Memory B cell (primary cell): Measurements from ENCODE around the gene APOE.
"Not testable (repeated sequence)": the region's sequence is repeated elsewhere in the genome, so short reads cannot be mapped to it uniquely, and the experiment has no call there.

Experiments
- ATAC-seq: fragments of 150-1000 bp; cut with Tn5 transposase; 2 replicates; pipeline ENCODE4 v1.10.0; 2021; ENCODE audit warnings: low read depth, mild to moderate bottlenecking, moderate library complexity
- DNase-seq, 2 donors: peaks; one replicate each; pipeline ENCODE4 v3.0.0; 2022; ENCODE audit warnings: low spot score in 2 of 2
- H3K27ac Mint-ChIP-seq: one replicate; pipeline ENCODE4 v1.8.0; 2022; ENCODE audit warnings: mild to moderate bottlenecking, moderate library complexity, mixed read lengths
- H3K27me3 Mint-ChIP-seq: one replicate; pipeline ENCODE4 v1.8.0; 2022; ENCODE audit warnings: mixed read lengths
- H3K36me3 Mint-ChIP-seq: one replicate; pipeline ENCODE4 v1.8.0; 2022; ENCODE audit warnings: mild to moderate bottlenecking, mixed read lengths
- H3K4me1 Mint-ChIP-seq: one replicate; pipeline ENCODE4 v1.8.0; 2022; ENCODE audit warnings: mixed read lengths
- H3K4me3 Mint-ChIP-seq: one replicate; pipeline ENCODE4 v1.8.0; 2022; ENCODE audit warnings: mild to moderate bottlenecking, moderate library complexity, mixed read lengths
- H3K9me3 Mint-ChIP-seq: one replicate; pipeline ENCODE4 v1.8.0; 2022; ENCODE audit warnings: mixed read lengths

APOE gene

GRCh38 chr19:44876930-44877535 is 28.6 kb upstream of the APOE start:
- DNase-seq (no peak), ATAC-seq (no peak)
- Mint-ChIP-seq H3K9me3 (no peaks in the 10 kb centered on the region), H3K27ac (no peak overlapping the region), H3K4me1 (no peaks in the 10 kb centered on the region), H3K36me3 (no peaks in the 10 kb centered on the region), H3K4me3 (no peak overlapping the region), H3K27me3 (peaks cover 29% of the 10 kb centered on the region)

GRCh38 chr19:44878120-44878865 is 27.3 kb upstream of the APOE start:
- H3K4me3 Mint-ChIP-seq = no peak overlapping the region
- no peak for ATAC-seq
- no peaks in the 10 kb centered on the region for H3K9me3 Mint-ChIP-seq
- H3K4me1 Mint-ChIP-seq = no peaks in the 10 kb centered on the region
- no peak overlapping the region for H3K27ac Mint-ChIP-seq
- H3K36me3 Mint-ChIP-seq = no peaks in the 10 kb centered on the region
- no peak for DNase-seq
- H3K27me3 Mint-ChIP-seq = peaks cover 24% of the 10 kb centered on the region

DNA sequence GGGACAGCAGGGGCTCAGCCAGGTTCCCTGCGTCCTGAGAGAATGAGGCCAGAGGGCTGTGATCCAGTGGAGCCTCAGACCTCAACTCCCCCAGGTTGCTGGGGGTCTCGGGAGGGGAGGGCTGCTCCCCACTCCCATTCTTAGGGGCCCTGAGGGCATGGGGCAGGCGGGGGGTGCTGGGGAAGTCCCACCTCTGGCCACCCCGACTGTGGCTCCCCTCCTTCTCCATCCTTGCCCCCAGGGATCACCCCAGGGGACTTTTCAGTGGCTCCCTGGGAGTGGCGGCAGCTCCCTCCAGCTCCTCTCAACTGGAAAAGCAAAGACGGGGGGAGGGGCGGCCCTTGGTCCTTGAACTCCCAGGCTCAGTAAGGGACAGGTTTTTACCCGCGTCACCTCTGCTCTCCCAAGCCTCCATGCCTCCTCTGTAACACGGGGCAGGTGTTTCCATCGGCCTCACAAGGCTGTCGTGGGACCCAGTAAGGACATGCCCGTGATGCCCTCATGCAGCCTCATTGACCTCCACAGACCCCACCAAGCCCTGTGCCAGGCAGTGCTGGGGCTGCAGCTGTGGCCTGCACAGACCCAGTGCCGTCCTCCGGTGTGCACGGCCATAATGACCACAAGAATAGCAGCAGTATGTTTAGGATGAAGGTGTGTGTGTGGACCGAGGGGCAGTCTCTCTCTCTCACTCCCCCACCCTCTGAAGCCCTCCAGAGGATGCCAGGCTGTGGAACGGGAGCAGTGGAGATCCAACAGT is 26.1 kb upstream of the APOE start:
- Mint-ChIP-seq H3K4me1 (no peaks in the 10 kb centered on the region), H3K27me3 (peaks cover 24% of the 10 kb centered on the region), H3K9me3 (no peaks in the 10 kb centered on the region), H3K4me3 (no peak overlapping the region), H3K36me3 (no peaks in the 10 kb centered on the region), H3K27ac (no peak overlapping the region)
- no peak for ATAC-seq
- DNase-seq = no peak

- Mint-ChIP-seq H3K9me3 (no peaks in the 10 kb centered on the region), H3K36me3 (no peaks in the 10 kb centered on the region), H3K27me3 (peaks cover 15% of the 10 kb centered on the region), H3K4me3 (no peak overlapping the region), H3K4me1 (no peaks in the 10 kb centered on the region), H3K27ac (no peak overlapping the region)
- no peak for DNase-seq
- no peak for ATAC-seq
Measured at GRCh38 chr19:44882063-44882462, 23.5 kb upstream of the APOE start.

DNA sequence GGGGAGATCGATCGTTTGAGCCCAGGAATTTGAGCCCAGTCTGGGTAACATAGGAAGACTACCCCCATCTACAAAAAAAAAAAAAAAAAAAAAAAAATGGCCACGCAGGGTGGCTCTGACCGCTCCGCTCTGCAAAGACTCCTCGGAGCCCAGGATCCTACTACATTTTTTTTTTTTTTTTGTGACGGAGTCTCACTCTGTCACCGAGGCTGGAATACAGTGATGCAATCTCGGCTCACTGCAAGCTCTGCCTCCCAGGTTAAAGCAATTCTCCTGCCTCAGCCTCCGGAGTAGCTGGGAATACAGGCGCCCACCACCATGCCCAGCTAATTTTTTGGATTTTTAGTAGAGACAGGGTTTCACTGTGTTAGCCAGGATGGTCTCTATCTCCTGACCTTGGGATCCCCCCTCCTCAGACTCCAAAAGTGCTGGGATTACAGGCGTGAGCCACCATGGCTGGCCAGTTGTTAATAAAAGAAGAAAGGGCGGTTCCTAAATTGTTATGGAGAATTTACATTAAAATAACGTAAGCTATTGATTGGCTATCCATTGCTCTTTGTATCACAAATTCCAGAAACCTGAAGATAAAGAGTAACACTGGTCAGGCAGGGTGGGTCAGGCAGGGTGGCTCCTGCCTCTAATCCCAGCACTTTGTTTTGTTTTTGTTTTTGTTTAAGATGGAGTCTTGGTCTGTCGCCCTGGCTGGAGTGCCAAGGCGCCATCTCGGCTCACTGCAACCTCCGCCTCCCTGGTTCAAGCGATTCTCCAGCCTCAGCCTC is 22.8 kb upstream of the APOE start:
- H3K9me3 Mint-ChIP-seq, H3K27ac Mint-ChIP-seq, H3K4me1 Mint-ChIP-seq, H3K36me3 Mint-ChIP-seq, DNase-seq, ATAC-seq, H3K4me3 Mint-ChIP-seq: not testable (repeated sequence)
- peaks cover 13% of the 10 kb centered on the region for H3K27me3 Mint-ChIP-seq

DNA sequence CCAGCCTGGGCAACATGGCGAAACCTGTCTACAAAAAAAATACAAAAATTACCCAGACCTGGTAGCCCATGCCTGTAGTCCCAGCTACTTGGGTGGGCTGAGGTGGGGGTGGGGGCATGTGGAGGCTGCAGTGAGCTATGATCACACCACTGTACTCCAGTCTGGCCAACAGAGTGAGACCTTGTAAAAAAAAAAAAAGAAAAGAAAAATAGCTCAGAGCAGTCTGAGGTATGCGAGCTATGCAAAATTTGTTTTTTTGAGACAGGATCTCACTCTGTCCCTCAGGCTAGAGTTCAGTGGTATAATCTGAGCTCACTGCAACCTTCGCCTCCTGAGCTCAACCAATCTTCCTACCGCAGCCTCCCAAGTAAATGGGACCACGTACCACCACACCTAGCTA is 21.7 kb upstream of the APOE start:
- Mint-ChIP-seq H3K9me3 (no peaks in the 10 kb centered on the region), H3K4me3 (no peak overlapping the region), H3K4me1 (no peaks in the 10 kb centered on the region), H3K36me3 (no peaks in the 10 kb centered on the region), H3K27ac (no peak overlapping the region), H3K27me3 (peaks cover 8% of the 10 kb centered on the region)
- ATAC-seq = no peak
- DNase-seq = no peak

- H3K4me3 Mint-ChIP-seq = no peak overlapping the region
- peaks cover 8% of the 10 kb centered on the region for H3K27me3 Mint-ChIP-seq
- H3K36me3 Mint-ChIP-seq = no peaks in the 10 kb centered on the region
- no peaks in the 10 kb centered on the region for H3K9me3 Mint-ChIP-seq
- no peak overlapping the region for H3K27ac Mint-ChIP-seq
- DNase-seq = no peak
- H3K4me1 Mint-ChIP-seq = peaks cover 3% of the 10 kb centered on the region
- no peak for ATAC-seq
Measured at GRCh38 chr19:44884566-44884965, 21.0 kb upstream of the APOE start.

- H3K36me3 Mint-ChIP-seq = peaks cover 2% of the 10 kb centered on the region
- no peak overlapping the region for H3K27ac Mint-ChIP-seq
- no peaks in the 10 kb centered on the region for H3K9me3 Mint-ChIP-seq
- H3K27me3 Mint-ChIP-seq = peaks cover 5% of the 10 kb centered on the region
- DNase-seq (no peak), ATAC-seq (no peak)
- H3K4me3 Mint-ChIP-seq = no peak overlapping the region
- H3K4me1 Mint-ChIP-seq = peaks cover 9% of the 10 kb centered on the region
Measured at GRCh38 chr19:44886141-44886540, 19.5 kb upstream of the APOE start.

- DNase-seq (no peak), ATAC-seq (no peak)
- no peaks in the 10 kb centered on the region for H3K27me3 Mint-ChIP-seq
- no peaks in the 10 kb centered on the region for H3K9me3 Mint-ChIP-seq
- no peak overlapping the region for H3K27ac Mint-ChIP-seq
- H3K4me1 Mint-ChIP-seq = peaks cover 18% of the 10 kb centered on the region
- peaks cover 2% of the 10 kb centered on the region for H3K36me3 Mint-ChIP-seq
- H3K4me3 Mint-ChIP-seq = no peak overlapping the region
Measured at GRCh38 chr19:44887648-44888047, 17.9 kb upstream of the APOE start.

DNA sequence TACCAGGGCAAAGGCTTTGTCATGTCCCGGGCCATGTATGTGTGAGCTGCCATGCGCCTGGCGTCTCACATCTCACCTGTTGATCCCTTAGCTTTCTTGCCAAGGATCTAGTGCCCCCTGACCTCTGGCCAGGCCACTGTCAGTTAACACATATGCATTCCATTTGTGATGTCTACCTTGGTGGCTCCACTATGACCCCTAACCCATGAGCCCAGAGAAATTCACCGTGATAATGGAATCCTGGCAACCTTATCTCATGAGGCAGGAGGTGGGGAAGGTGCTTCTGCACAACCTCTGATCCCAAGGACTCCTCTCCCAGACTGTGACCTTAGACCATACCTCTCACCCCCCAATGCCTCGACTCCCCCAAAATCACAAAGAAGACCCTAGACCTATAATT is 17.3 kb upstream of the APOE start:
- H3K27ac Mint-ChIP-seq, H3K27me3 Mint-ChIP-seq, H3K4me3 Mint-ChIP-seq, DNase-seq, ATAC-seq, H3K36me3 Mint-ChIP-seq, H3K9me3 Mint-ChIP-seq: not testable (repeated sequence)
- H3K4me1 Mint-ChIP-seq = peaks cover 24% of the 10 kb centered on the region

DNA sequence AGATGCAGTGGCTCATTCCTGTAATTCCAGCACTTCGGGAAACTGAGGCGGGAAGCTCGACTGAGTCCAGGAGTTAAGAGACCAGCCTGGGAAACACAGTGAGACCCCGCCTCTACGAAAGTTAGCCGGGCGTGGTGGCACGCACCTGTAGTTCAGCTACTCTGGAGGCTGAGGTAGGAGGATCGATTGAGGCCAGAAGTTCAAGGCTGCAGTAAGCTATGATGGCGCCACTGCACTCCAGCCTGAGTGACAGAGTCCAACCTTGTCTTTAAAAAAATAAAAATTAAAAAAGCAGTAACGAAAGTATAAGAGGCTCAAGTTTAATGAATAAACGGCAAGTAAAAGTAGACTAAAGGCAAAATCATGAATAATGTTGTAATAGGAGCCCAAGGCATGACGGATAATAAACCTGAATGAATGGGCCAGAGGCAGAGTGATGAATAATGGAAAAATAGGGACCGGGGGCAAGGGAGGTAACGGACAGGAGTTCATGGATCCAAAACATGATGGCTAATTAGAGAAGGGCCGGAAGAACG is 15.7 kb upstream of the APOE start:
- Mint-ChIP-seq H3K27me3 (no peaks in the 10 kb centered on the region), H3K4me3 (peak overlapping the region; percentile 90)
- no peak for ATAC-seq

DNA sequence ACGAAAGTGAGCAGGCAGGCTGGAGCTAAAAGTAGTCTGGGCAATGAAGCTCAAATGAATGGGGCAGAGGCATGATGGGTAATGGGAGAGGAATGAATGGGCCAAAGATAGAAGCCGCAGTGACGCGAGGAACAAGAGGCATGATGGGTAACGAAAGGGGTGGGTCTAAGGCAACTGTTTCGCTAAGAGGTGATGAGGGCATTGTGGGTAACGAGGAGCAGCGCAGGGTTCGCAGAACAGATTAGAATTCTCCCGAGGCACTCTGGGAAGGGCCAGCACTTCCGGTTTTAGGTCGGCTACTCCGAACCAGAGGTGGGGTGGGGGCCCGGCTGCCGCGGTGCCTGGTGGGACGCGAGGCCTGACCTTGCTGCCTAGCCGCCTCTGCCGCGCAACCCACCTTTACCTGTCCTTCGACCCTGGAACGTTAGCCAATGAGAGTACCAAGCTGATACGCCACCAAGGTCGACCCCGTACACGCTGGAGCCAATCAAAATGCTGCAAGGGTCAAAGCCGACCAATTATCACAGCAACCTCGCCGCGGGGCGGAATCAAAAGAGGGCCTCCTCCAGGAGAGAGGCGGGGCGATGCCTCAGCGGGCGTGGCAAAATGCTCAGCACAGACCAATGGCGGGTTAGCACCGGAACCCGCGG is 15.1 kb upstream of the APOE start:
- Mint-ChIP-seq H3K4me1 (peaks cover 30% of the 10 kb centered on the region), H3K9me3 (no peaks in the 10 kb centered on the region), H3K27ac (peak overlapping the region; percentile 94), H3K4me3 (peak overlapping the region; percentile 90), H3K36me3 (peaks cover 16% of the 10 kb centered on the region), H3K27me3 (no peaks in the 10 kb centered on the region)
- ATAC-seq = peak; percentile 73
- DNase-seq = peak; percentile 95 to 99

More for the DNA sequence above, 15.7 kb upstream of the APOE start:
- H3K36me3 Mint-ChIP-seq = peaks cover 13% of the 10 kb centered on the region
- no peaks in the 10 kb centered on the region for H3K9me3 Mint-ChIP-seq
- H3K4me1 Mint-ChIP-seq = peaks cover 28% of the 10 kb centered on the region
- no peak for DNase-seq
- H3K27ac Mint-ChIP-seq = peak overlapping the region; percentile 94
